Activated CD8-positive, alpha-beta T cell treated with anti-CD3 and anti-CD28 coated beads for 36 hours (primary cell): ENCODE data around the gene SLC9A9. TPM values are rescaled to one million over a fixed set of nuclear protein-coding genes. Genes with fewer than 3 reads are reported as not detected.

ENCODE experiments used
- ATAC-seq: fragments of 200-7000 bp; cut with Tn5 transposase; one replicate; pipeline ENCODE4 v1.10.0; 2021; ENCODE audit warnings: mild to moderate bottlenecking, moderate library complexity
- CTCF ChIA-PET: fragments of 350-600 bp; sonication (Branson Sonifier 250); formaldehyde crosslinking; loops from one replicate; lab custom pipeline; 2021; ENCODE audit warnings: antibody characterized with exemption; lab: Charles Lee
- POLR2A ChIA-PET: fragments of 350-600 bp; sonication (Branson Sonifier 250); formaldehyde crosslinking; loops from one replicate; lab custom pipeline; 2021; ENCODE audit warnings: antibody characterized with exemption; lab: Charles Lee
- DNase-seq: peaks from one replicate; pipeline ENCODE4 v3.0.0-alpha.2; 2020
- H3K27ac Mint-ChIP-seq: one replicate; pipeline ENCODE4 v1.8.0; 2021; ENCODE audit warnings: mild to moderate bottlenecking, mixed read lengths
- H3K27me3 Mint-ChIP-seq: one replicate; pipeline ENCODE4 v1.8.0; 2021; ENCODE audit warnings: mixed read lengths
- H3K36me3 Mint-ChIP-seq: one replicate; pipeline ENCODE4 v1.8.0; 2021; ENCODE audit warnings: low read depth, mixed read lengths
- H3K4me1 Mint-ChIP-seq: one replicate; pipeline ENCODE4 v1.8.0; 2021; ENCODE audit warnings: low read depth, mixed read lengths
- H3K4me3 Mint-ChIP-seq: one replicate; pipeline ENCODE4 v1.8.0; 2021; ENCODE audit warnings: mild to moderate bottlenecking, moderate library complexity, mixed read lengths
- H3K9me3 Mint-ChIP-seq: one replicate; pipeline ENCODE4 v1.8.0; 2021; ENCODE audit warnings: mixed read lengths
- intact Hi-C: fragments of 100-400 bp; cut with micrococcal nuclease; formaldehyde crosslinking; loops from one replicate; pipeline ENCODE4 v1.10.0; 2022
- total RNA-seq, 2 experiments: library from RNA; stranded (reverse); gene quantifications; one replicate each; pipeline ENCODE4 v1.2.3, GENCODE V29; 2021
- TF ChIP-seq, protein P1 (sequence below): fragments of 200-600 bp; IDR thresholded peaks from one replicate; pipeline ENCODE4 v1.8.0; 2022; ENCODE audit warnings: antibody characterized with exemption, mild to moderate bottlenecking

Gene SLC9A9
- total RNA-seq, 2 experiments from 2014 or later = 1.9 to 2.2 TPM

- Mint-ChIP-seq H3K27ac (no peak overlapping the region), H3K4me3 (no peak overlapping the region), H3K27me3 (no peaks in the 10 kb centered on the region), H3K36me3 (no peaks in the 10 kb centered on the region), H3K4me1 (no peaks in the 10 kb centered on the region), H3K9me3 (no peaks in the 10 kb centered on the region)
- CTCF ChIA-PET = interaction anchor here (0.9 to 1.9 kb wide), 2 partner anchors 10 to 49 kb away, joined by 3 to 5 read pairs; no protein-coding TSS in a partner anchor
- DNase-seq (no peak), ATAC-seq (no peak)
- POLR2A ChIA-PET = interaction anchor here (0.9 kb wide), 1 partner anchor 47 kb away, joined by 3 read pairs; no protein-coding TSS in a partner anchor
- intact Hi-C loops = no loop called here
- TF ChIP-seq, protein P1, sequence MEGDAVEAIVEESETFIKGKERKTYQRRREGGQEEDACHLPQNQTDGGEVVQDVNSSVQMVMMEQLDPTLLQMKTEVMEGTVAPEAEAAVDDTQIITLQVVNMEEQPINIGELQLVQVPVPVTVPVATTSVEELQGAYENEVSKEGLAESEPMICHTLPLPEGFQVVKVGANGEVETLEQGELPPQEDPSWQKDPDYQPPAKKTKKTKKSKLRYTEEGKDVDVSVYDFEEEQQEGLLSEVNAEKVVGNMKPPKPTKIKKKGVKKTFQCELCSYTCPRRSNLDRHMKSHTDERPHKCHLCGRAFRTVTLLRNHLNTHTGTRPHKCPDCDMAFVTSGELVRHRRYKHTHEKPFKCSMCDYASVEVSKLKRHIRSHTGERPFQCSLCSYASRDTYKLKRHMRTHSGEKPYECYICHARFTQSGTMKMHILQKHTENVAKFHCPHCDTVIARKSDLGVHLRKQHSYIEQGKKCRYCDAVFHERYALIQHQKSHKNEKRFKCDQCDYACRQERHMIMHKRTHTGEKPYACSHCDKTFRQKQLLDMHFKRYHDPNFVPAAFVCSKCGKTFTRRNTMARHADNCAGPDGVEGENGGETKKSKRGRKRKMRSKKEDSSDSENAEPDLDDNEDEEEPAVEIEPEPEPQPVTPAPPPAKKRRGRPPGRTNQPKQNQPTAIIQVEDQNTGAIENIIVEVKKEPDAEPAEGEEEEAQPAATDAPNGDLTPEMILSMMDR = no peak
Measured at GRCh38 chr3:143482106-143483088, 365.9 kb downstream of the SLC9A9 start.

- Mint-ChIP-seq H3K36me3 (no peaks in the 10 kb centered on the region), H3K9me3 (no peaks in the 10 kb centered on the region), H3K4me1 (no peaks in the 10 kb centered on the region), H3K27ac (no peak overlapping the region), H3K4me3 (no peak overlapping the region), H3K27me3 (no peaks in the 10 kb centered on the region)
- ChIA-PET CTCF (interaction anchor here (0.7 to 1.0 kb wide), 2 partner anchors 9 to 76 kb away, joined by 3 to 4 read pairs; no protein-coding TSS in a partner anchor), POLR2A (interaction anchor here (0.6 kb wide), 1 partner anchor 215 kb away, joined by 4 read pairs; no protein-coding TSS in a partner anchor)
- intact Hi-C loops = no loop called here
- no peak for ATAC-seq
- no peak for DNase-seq
- TF ChIP-seq, protein P1 = no peak
Measured at GRCh38 chr3:143480344-143480743, 367.9 kb downstream of the SLC9A9 start.

GRCh38 chr3:143479727-143480126 is 368.5 kb downstream of the SLC9A9 start:
- DNase-seq (no peak), ATAC-seq (no peak)
- Mint-ChIP-seq H3K9me3 (no peaks in the 10 kb centered on the region), H3K27me3 (no peaks in the 10 kb centered on the region), H3K4me3 (no peak overlapping the region), H3K4me1 (no peaks in the 10 kb centered on the region), H3K36me3 (no peaks in the 10 kb centered on the region), H3K27ac (no peak overlapping the region)
- intact Hi-C loops = no loop called here
- CTCF ChIA-PET = no interaction called here
- TF ChIP-seq, protein P1 = no peak
- POLR2A ChIA-PET = no interaction called here

GRCh38 chr3:143478115-143478693 is 370.1 kb downstream of the SLC9A9 start:
- intact Hi-C loops = no loop called here
- TF ChIP-seq, protein P1 = no peak
- Mint-ChIP-seq H3K4me1 (no peaks in the 10 kb centered on the region), H3K27me3 (no peaks in the 10 kb centered on the region), H3K27ac (no peak overlapping the region), H3K9me3 (no peaks in the 10 kb centered on the region), H3K36me3 (no peaks in the 10 kb centered on the region), H3K4me3 (no peak overlapping the region)
- DNase-seq (no peak), ATAC-seq (no peak)
- CTCF ChIA-PET = interaction anchor here (0.9 kb wide), 1 partner anchor 25 kb away, joined by 3 read pairs; no protein-coding TSS in a partner anchor
- POLR2A ChIA-PET = no interaction called here
